Fibroblast of lung (primary cell): ENCODE measurements around the gene POLR1G. TPM values are rescaled to one million over a fixed set of nuclear protein-coding genes. Genes with fewer than 3 reads are reported as not detected.

Experiments
- DNase-seq, 2 donors: peaks; one replicate each; pipeline versions ENCODE4 v3.0.0 to v3.0.0-alpha.2; 2010; ENCODE audit warnings: low read depth in 2 of 2
- H2AFZ ChIP-seq: 2 replicates; pipeline ENCODE4 v1.5.1; 2012; ENCODE audit warnings: low read length, control low read depth, inconsistent platforms
- H3K27ac ChIP-seq: 2 replicates; pipeline ENCODE4 v1.5.1; 2011; ENCODE audit warnings: low read length, control low read depth; ENCODE audit not compliant: insufficient read depth
- H3K27me3 ChIP-seq: 2 replicates; pipeline ENCODE4 v1.5.1; 2011; ENCODE audit warnings: mild to moderate bottlenecking, low read length; ENCODE audit not compliant: control insufficient read depth, insufficient read depth
- H3K36me3 ChIP-seq: 2 replicates; pipeline ENCODE4 v1.5.1; 2011; ENCODE audit warnings: low read length; ENCODE audit not compliant: control insufficient read depth, insufficient read depth
- H3K4me1 ChIP-seq: 2 replicates; pipeline ENCODE4 v1.5.1; 2011; ENCODE audit warnings: low read length; ENCODE audit not compliant: control insufficient read depth, insufficient read depth; ENCODE audit errors: extremely low read depth
- H3K4me2 ChIP-seq: 2 replicates; pipeline ENCODE4 v1.5.1; 2011; ENCODE audit warnings: low read length, control low read depth; ENCODE audit not compliant: insufficient read depth; ENCODE audit errors: extremely low read depth
- H3K4me3 ChIP-seq, 4 experiments: fragments of 200-600 bp in 1 of 4; sonication (generic) in 1 of 4; replicated peaks in 1 of 4; 2 replicates each; pipeline ENCODE4 v1.5.1; 2011 to 2016; ENCODE audit warnings: low read length in 4 of 4, low read depth in 3 of 4, mild to moderate bottlenecking in 3 of 4, control low read depth in 2 of 4, inconsistent platforms in 1 of 4, mixed read lengths in 1 of 4; ENCODE audit not compliant: insufficient read depth in 1 of 4; ENCODE audit errors: control extremely low read depth in 1 of 4
- H3K79me2 ChIP-seq: 2 replicates; pipeline ENCODE4 v1.5.1; 2012; ENCODE audit warnings: mild to moderate bottlenecking, low read length, inconsistent platforms; ENCODE audit not compliant: control insufficient read depth, insufficient read depth
- H3K9ac ChIP-seq: 2 replicates; pipeline ENCODE4 v1.5.1; 2011; ENCODE audit warnings: mild to moderate bottlenecking, low read length, control low read depth; ENCODE audit not compliant: insufficient read depth
- H3K9me3 ChIP-seq: 2 replicates; pipeline ENCODE4 v1.5.1; 2012; ENCODE audit warnings: low read depth, low read length; ENCODE audit not compliant: control insufficient read depth, insufficient read depth
- H4K20me1 ChIP-seq: 2 replicates; pipeline ENCODE4 v1.5.1; 2011; ENCODE audit warnings: low read length; ENCODE audit not compliant: control insufficient read depth, insufficient read depth; ENCODE audit errors: extremely low read depth
- CTCF ChIP-seq, 2 donors: IDR thresholded peaks in 1 of 2; conservative IDR thresholded peaks in 1 of 2; 1 replicate in 1 of 2; 2 replicates in 1 of 2; pipeline ENCODE4 v1.5.1; 2011 to 2012; ENCODE audit warnings: low read length in 2 of 2, control low read depth in 1 of 2, inconsistent platforms in 1 of 2, low read depth in 1 of 2, mild to moderate bottlenecking in 1 of 2
- EZH2 ChIP-seq: IDR thresholded peaks from 2 replicates; pipeline ENCODE4 v1.5.1; 2012; ENCODE audit warnings: low read length, control low read depth, mild to moderate bottlenecking; ENCODE audit errors: missing control alignments
- polyA plus RNA-seq, 2 donors: library from polyadenylated mRNA; depleted of rRNA in 1 of 2; stranded (reverse) in 1 of 2; unstranded in 1 of 2; fragments of >200 nt; gene quantifications; 2 replicates each; pipeline ENCODE4 v1.2.1, GENCODE V29; 2011 to 2012; ENCODE audit warnings: missing spikeins in 1 of 2
- total RNA-seq: library from RNA; depleted of rRNA; stranded (reverse); fragments of >200 nt; gene quantifications from 2 replicates; pipeline ENCODE4 v1.2.1, GENCODE V29; 2014

The POLR1G gene
- total and polyA plus RNA-seq, 2 donors (not counting 1 experiment from before 2014, with no cell fraction given): 3.6 to 4.7 TPM

DNA sequence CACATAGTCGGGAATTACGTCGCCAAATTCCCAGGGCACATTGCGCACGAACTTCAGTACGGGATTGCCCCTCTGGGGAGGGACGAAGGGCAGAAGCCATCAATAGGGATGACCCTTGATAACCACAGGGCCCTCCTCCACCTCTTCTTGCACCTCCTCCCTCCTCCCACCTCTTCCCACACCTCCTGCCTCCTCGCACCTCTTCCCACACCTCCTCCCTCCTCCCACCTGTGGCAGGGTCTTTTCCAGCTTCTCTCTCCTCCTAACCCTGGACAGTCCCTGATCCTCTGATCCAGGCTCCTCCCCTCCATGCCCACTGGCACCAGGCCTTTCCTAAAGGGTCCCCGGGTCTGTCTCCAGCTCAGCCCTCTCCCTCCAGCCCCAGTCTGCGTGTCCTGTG lies 13.9 kb downstream of the POLR1G start:
- H3K4me2 ChIP-seq: no peak overlapping the region
- H3K36me3 ChIP-seq: peaks cover 12% of the 10 kb centered on the region
- H2AFZ ChIP-seq: no peak overlapping the region
- H3K9ac ChIP-seq: no peak overlapping the region
- TF ChIP-seq CTCF (conservative IDR thresholded peaks at IDR 0.05 in 1 of 2, IDR thresholded peaks at IDR 0.05 in 1 of 2; ENCODE audit: low read depth in 1 of 2, low read length in 2 of 2): no peak
- TF ChIP-seq EZH2: no peak
- H3K9me3 ChIP-seq: no peaks in the 10 kb centered on the region
- no peak overlapping the region for H3K27ac ChIP-seq
- peaks cover 16% of the 10 kb centered on the region for H3K4me1 ChIP-seq
- no peaks in the 10 kb centered on the region for H3K27me3 ChIP-seq
- no peaks in the 10 kb centered on the region for H4K20me1 ChIP-seq
- no peak for DNase-seq
- H3K4me3 ChIP-seq: no peak overlapping the region
- H3K79me2 ChIP-seq: peaks cover 21% of the 10 kb centered on the region

- Histone ChIP-seq H3K4me3 (no peak overlapping the region), H3K27ac (no peak overlapping the region), H3K4me2 (no peak overlapping the region), H3K27me3 (no peaks in the 10 kb centered on the region), H3K9me3 (no peaks in the 10 kb centered on the region), H2AFZ (no peak overlapping the region), H3K36me3 (peaks cover 12% of the 10 kb centered on the region), H3K4me1 (peaks cover 21% of the 10 kb centered on the region), H3K79me2 (peaks cover 21% of the 10 kb centered on the region), H3K9ac (no peak overlapping the region), H4K20me1 (no peaks in the 10 kb centered on the region)
- DNase-seq: no peak
- TF ChIP-seq CTCF (conservative IDR thresholded peaks at IDR 0.05 in 1 of 2, IDR thresholded peaks at IDR 0.05 in 1 of 2; ENCODE audit: low read depth in 1 of 2, low read length in 2 of 2): no peak
- no peak for TF ChIP-seq EZH2
These were observed 14.4 kb downstream of the POLR1G start for GRCh38 chr19:45420871-45421270.

GRCh38 chr19:45421947-45422498 lies 15.6 kb downstream of the POLR1G start:
- peaks cover 21% of the 10 kb centered on the region for H3K4me1 ChIP-seq
- TF ChIP-seq CTCF (conservative IDR thresholded peaks at IDR 0.05 in 1 of 2, IDR thresholded peaks at IDR 0.05 in 1 of 2; ENCODE audit: low read depth in 1 of 2, low read length in 2 of 2): no peak
- no peaks in the 10 kb centered on the region for H3K27me3 ChIP-seq
- H2AFZ ChIP-seq: no peak overlapping the region
- peaks cover 21% of the 10 kb centered on the region for H3K79me2 ChIP-seq
- no peak for DNase-seq
- H3K36me3 ChIP-seq: peaks cover 12% of the 10 kb centered on the region
- no peaks in the 10 kb centered on the region for H4K20me1 ChIP-seq
- H3K4me3 ChIP-seq: no peak overlapping the region
- no peak overlapping the region for H3K9ac ChIP-seq
- H3K9me3 ChIP-seq: no peaks in the 10 kb centered on the region
- H3K27ac ChIP-seq: no peak overlapping the region
- peak overlapping the region; percentile 40 for H3K4me2 ChIP-seq
